GM19193 (cell line): ENCODE results near the gene WNK2.

Experiments used
- POLR2A ChIP-seq: IDR thresholded peaks from 4 replicates; pipeline ENCODE4 v1.6.1; 2011; ENCODE audit not compliant: insufficient read depth, insufficient read length; ENCODE audit errors: extremely low read depth

The WNK2 gene

DNA sequence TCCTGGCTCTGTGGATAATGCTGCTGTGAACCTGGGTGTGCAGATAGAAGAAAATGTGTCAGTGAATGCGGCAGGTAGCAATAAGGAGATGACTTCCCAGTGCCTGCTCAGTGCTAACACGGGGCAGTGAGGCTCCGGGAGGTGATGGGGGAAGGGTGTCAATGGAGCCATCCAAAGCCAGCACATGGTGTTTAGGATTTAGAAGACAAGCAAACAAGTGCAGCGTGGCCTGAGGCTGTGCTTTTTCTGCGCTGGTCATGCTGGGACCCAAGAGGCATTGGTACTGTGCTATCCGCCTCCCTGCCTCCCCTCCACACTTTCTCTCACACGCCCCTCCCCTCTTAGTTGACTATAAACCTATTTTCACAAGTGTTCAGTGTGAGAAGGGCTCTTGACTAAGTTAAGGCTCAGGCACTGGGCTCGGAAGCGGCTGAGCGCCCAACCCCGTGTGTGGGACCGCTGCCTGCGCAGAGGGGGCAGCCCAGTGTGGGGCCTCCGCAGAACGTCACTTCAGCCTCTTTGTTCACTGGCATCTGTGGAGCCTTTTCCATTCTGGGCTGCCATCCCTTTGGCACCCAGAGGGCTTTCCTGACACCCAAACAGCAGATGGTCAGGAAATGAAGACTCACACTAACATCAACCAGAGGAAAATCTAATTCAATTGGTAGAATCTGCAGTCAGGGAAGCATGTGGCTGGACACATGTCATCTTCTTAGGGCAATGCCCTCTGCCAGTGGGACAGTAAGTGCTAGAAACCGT lies 28.0 kb upstream of the WNK2 start:
- TF ChIP-seq POLR2A, result no peak

DNA sequence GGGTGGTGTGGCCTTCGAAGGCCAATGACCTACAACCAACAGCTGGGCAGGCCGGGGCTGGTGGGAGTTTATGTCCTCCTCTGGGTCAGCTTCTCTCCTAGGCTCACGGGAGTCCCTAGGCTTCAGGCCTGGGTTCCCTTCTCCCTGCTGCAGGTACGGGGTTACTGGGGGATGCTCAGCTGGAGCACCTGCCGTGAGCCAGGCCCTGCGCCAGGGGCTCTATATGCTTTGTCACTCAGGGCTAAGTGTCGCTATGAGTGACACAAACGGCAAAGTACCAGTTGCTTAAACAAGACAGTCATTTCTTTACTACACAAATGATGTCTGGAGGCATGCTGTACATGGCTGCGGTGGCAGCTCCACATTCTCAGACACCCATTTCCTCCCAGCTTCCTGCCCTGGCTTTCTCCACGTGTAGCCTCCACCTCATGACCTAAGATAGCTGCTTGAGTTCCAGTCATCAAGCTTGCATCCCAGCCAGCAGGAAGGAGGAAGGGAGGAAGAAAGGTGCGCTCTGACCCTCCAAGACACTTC lies 27.4 kb upstream of the WNK2 start:
- TF ChIP-seq POLR2A, result no peak

DNA sequence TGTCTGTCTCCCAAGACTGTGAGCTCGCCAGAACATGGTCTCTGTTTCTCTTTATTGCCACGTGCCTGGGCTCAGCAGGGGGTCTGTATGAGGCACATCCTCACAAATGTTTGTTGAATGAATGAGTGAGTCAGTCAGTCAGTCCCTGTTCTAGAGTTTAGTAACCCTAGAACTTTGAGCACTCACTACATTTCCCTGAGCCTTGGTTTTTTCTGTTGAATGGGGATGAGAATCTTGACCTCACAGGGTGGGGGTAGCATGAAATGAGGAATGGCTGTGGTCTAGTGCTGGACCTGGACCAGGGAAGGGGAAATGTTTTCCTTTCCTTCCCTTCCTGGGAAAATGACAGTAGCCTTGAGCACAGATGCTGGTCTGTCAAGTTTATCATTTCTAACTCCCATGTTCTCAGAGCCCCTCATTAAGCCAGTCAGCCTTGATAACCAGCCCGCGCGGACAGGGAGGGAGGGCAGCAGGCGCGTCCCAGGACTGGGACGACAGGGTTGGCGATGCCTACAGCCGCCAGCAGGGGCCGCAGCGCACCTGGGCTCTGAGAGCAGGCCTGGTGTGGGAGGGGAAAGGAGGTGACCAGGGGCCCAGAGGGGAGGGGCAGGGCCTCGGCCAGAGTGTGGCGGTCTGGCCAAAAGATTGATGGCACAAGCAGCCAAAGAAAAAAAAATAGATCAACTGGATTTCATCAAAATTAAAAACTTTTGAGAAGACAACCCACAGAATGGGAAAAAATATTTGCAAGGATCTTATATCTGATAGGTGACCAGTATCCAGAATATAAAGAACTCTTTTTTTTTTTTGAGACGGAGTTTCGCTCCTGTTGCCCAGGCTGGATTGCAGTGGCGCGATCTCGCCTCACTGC lies 24.1 kb upstream of the WNK2 start:
- no peak for TF ChIP-seq POLR2A

DNA sequence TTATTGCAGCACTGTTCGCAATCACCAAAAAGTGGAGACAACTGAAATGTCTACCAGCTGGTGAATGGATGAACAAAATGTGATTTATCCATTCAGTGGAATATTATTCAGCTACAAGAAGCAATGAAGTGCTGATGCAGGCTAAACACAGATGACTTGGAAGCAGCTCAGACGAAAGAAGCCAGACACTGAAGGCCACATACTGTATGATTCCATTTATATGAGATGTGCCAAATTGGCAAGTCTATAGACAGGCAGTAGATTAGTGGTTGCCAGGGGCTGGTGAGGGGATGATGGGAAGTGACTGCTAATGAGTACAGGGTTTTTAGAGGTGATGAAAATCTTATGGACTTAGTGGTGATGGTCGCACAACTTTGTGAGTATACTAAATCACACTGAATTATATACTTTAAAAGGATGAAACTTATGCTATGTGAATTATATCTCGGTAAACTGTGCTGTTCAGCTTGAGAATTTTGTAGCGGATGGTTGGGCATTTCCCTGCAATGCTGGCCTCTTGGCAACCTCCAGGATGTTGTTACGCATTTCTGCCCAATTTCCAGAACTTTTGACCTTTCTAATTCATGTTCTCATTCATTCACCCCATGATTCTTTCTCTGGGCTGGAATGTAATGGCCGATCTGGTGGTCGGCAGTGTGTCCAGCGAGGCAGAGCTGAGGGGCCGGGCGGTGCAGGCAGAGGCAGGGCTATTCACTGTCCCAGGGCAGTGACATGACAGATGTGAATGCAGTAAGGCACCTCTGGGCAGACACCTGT lies 22.0 kb upstream of the WNK2 start:
- no peak for TF ChIP-seq POLR2A

DNA sequence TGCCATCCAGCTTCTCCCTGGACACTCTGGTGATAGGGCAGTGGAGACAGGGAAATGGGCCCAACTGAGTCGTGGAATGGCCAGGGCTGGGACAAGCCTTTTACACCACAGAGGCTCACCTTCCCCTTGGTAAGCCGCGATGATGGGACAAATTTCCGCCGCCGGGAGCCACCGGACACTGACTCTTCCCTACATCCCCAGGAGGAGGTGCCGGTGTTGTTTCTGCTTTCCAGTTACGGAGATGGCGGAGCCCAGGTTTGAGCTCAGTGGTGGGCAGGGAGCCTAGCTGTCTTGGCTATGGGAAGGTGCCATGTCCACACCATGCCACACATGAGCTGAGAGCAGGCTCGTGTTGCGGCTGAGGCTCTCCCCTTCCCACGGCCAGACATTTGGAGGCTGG lies 19.9 kb upstream of the WNK2 start:
- no peak for TF ChIP-seq POLR2A

DNA sequence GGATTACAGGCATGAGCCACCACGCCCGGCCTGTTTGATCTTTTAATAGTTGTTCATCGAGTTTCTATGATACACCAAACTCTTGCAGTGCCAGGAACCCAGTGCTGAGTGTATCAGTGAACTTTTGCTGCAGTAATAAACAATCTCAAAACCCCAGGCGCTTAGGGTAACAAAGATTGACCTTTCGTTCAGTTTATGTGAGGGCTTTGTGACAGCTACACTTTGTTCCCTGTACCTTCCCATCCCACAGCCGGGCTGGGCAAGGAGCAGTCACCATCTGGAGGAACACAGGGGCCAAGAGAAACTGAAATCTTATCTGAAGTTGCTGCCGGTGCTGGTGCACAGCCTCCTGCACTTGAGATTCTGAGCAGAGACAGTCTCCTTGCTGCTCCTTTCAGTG lies 17.2 kb upstream of the WNK2 start:
- TF ChIP-seq POLR2A, result no peak

DNA sequence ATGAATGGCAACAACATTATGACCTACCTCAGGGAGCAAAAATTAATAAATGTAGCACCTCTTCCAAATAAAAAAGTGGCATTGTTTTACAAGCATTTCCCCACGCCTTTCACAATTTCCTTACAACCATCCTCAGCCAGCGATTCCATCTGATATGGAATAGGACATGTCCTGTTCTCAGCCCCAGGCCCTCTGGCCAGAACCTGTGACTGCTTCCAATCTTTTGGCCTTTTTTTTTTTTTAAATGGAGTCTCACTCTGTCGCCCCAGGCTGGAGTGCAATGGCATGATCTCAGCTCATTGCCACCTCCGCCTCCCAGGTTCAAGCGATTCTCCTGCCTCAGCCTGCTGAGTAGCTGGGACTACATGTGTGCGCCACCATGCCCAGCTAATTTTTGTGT lies 16.8 kb upstream of the WNK2 start:
- no peak for TF ChIP-seq POLR2A

DNA sequence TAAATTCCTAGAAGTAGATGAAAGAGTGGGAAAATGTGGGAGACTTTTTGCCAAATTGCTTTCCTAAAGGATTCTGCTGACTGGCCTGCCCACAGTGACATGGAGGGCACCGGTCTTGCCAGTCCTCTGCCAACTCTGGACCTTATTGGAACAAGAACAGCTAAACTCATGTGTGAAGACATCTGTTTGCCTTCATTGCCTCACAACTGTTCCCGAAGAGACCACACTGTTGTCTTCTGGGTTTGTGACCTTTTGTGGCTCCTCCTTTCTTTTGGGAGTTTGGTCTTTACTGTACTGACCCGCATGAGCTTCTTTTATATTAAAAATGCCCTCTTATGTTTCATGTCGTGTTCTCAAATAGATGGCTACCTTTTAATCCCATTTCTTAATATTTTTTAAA lies 16.1 kb upstream of the WNK2 start:
- no peak for TF ChIP-seq POLR2A

DNA sequence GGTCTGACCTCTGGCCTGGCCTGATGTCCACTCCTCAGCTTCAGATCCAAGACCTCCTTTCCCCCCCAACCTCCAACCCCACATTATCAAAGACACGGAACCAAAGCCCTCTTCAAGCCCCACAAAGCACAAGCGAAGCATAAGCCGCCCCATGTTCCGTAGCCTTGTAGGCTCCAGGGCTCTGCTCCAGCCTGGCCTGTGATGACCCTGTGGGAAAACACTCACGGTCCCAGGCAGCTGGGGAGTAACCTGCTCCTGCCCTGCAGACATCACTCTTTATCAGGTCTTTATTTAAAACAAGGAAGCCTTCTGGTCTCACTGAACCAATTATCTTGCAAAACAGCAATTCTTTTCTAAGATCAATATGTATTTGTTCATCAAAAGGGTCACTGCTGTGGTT lies 15.4 kb upstream of the WNK2 start:
- TF ChIP-seq POLR2A, result no peak

DNA sequence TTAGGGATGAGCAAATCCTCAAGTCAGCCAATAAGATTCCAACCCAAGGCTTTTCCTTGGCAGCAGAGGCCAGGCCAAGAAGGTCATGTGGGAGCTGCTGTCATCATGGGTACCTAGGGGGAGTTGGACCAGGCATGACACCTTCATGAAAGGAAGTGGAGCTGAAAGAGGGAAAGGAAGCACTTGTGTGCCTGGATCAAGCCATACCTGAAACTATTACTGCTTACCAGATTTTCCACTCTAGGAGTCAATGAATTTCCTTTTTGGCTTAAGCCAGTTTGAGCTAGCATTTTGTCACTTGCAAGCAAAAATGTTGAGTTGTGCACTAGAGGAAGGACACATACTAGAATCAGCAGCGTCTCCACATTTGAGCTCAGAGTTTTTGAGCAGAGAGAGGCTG lies 14.5 kb upstream of the WNK2 start:
- no peak for TF ChIP-seq POLR2A

DNA sequence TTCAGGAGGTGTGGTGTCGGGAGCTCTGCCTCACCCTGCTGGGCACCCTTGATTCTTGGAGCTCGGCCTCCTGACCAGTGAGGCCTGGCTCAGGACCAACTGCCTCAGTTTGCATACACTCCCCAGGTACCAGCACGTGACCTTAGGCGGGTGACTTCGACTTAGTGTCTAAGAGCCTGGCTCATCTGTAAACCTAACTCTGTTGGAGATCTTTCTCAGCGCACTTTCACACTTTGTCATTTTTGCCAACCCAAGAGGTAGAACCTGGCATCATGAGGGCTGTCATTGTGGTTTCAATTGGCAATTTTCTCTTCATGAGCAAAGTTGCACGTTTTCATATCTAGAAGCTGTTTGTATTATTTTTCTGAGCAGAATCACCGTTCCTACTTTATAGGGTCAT lies 13.4 kb upstream of the WNK2 start:
- TF ChIP-seq POLR2A, result no peak

DNA sequence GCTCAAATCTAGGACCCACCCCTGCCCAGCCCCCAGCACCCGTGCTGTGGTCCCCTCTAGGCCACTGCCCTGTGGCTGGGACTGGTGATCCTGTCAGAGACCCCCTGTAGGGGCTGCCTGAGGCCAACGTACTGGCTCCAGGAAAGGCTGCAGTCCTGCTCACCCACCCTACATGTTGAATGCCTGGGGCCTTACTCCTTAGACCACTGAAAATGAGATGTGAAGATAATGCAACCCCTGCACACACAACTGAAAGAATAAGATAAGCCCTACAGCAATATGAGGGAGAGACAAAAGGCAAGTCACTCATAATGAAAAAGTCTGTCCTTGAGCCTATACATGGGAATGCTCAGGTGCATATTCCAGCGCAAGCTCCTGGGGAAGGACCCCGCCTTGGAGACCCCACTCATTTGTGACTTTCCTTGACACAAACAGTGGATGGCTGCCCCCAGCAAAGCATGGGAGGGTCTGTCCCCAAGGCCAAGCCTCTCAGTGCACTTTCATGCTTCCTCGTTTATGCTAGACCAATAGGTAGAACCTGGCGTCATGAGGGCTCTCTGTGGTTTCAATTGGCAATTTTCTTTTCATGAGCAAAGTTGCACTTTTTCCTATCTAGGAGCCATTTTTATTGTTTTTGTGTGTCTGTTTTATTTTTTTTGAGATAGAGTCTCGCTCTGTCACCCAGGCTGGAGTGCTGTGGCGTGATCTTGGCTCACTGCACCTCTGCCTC lies 12.5 kb upstream of the WNK2 start:
- no peak for TF ChIP-seq POLR2A

DNA sequence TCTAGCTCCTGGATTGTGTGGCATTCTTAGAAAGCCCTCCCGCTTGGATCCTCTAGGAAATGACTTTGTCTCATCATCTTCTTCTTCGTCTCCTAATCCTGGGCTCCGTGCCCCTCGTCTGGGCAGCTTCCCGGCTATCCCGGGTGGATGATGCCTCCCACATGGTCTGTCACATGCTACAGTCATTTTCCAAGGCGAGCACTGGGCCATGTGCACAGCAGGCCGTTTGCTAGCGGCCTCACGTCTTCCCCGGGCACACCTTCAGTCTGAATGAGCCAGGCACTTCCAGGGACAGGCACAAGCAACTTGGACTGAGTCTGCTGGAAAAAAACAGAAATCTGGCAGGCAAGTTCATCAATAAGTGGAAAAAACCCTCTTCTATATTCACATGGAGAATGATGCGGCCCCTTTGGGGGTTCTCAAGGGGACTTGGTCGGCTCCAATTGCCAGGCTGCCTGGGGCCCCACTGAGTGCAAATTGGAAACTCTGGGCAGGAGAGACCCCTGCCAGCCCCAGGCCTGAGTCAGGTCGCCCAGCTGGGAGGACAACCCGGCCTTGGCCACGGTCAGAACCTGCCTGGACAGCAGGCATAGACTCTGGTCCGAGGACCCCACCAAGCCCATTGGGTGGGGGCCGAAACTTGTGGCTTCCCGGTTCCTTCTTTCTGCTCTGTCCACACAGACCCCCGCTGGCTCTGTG lies 11.1 kb upstream of the WNK2 start:
- TF ChIP-seq POLR2A, result no peak
